NCI-H1092 (cell line): Measurements from ENCODE around the gene MYL2.
"Not testable (repeated sequence)": the region's sequence is repeated elsewhere in the genome, so short reads cannot be mapped to it uniquely, and the experiment has no call there.

ENCODE experiments used
- DNase-seq: peaks from one replicate; lab custom pipeline; 2025; lab: John Stamatoyannopoulos, UW

The MYL2 gene

DNA sequence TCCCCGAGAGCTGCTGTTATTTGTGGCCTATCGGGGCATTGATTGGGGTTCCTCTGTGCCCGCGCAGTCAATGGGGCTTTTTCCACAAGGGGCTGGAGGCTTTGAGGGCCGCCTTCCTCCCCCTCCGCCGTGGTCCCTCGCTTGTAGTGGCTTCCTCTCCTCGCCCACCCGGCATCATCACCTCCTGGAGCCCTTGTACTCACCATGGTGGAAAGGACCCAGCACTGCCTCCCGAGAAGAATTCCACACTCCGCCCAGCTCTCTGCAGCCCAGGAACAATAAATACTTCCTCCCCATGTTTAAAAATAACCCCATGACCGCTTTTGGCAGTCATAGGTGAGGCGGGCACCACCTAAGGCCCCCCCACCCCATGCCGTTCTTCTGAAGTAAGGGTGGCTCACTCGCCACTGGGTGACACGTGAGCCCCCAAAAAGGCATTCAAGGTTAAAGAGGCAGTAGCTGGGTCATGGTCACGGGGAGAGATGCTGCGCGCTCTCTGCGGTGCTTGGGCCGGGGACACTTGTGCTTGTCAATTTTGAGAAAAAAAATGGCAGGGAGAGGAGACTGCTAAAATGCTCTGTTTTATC lies at the start of gene MYL2:
TSS of gene MYL2 (minus strand) at position 256 of the 587 bp plus-strand sequence. CDS start at position 206, 50 bp downstream.
- no peak for DNase-seq

DNA sequence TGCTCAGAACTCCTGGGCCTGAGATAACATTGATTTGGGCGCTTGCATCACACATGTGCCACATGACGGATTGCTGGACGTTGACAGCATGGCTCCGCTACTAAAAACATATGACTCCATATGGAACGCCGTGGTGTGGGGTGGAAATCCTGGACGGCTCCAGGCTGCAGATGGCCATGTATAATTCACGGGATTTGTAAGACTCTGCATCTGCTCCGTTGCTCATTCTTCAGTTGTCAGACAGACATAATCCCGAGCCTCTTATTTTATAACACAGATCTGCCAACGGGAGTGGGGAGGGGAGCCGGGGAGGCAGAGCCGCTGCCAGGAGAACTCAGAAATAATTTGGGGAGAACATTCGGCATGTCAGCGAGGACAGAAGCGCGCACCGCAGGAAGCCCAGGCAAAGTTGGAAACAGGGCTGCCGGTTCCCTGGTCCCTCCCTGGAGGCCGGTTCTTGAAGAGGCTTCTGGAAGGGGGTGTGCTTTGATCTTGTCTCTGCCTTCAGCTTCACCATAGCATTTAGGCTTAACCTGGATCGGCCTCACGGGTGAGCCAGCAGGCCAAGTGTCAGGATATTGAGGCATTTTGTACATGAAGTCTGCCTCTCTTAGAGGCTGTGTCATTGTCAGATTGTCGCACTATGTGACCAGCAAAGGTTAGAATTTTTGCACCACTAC lies 45.8 kb upstream of the MYL2 start:
- DNase-seq, result no peak

- no peak for DNase-seq
Observed at GRCh38 chr12:110965574-110965973, 45.2 kb upstream of the MYL2 start.

DNA sequence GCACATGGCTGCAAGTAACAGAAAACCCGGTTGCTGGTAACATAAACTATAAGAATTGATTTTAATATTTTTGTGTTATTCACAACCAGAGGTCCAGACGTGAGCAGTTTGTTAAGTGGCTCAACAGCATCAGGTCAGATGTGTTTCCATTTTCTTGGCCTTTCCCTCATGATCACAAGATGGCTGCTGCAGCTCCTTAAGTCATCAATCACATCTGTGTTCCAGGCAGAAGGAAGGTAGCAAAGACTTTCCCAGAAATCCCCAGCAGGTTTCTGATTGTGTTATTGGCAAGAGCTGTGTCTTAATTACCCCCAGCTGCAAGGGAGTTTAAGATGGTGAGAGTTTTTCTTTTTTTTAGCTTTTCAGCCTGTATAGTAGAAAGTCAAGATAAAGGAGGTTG lies 40.4 kb upstream of the MYL2 start:
- DNase-seq, result no peak

GRCh38 chr12:110957652-110958051 lies 37.3 kb upstream of the MYL2 start:
- no peak for DNase-seq

GRCh38 chr12:110957159-110957558 lies 36.8 kb upstream of the MYL2 start:
- no peak for DNase-seq

- DNase-seq, result not testable (repeated sequence)
Observed at GRCh38 chr12:110950867-110951266, 30.5 kb upstream of the MYL2 start.

DNA sequence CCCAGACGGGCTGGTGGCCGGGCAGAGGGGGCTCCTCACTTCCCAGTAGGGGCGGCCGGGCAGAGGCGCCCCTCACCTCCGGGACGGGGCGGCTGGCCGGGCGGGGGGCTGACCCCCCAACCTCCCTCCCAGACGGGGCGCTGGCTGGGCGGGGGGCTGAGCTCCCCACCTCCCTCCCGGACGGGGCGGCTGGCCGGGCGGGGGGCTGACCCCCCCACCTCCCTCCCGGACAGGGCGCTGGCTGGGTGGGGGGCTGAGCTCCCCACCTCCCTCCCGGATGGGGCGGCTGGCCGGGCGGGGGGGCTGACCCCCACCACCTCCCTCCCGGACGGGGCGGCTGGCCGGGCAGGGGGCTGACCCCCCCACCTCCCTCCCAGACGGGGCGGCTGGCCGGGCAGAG lies 30.1 kb upstream of the MYL2 start:
- DNase-seq, result not testable (repeated sequence)

DNA sequence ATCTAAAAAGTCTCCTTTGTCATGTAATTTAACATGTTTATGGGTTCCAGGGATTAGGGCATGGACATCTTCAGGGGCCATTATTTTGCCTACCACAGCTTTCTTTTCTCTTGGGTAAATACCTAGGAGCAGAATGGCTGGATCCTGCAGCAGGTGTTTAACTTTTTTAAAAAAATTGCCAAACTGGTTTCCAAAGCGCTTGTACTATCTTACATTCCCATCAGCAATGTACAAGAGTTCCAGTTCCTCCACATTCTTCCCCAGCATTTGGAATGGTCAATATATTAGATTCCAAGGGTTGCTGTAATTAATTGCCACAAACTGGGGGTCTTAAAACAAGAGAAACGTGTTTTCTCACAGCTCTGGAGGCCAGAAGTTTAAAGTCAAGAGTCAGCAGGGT lies 27.7 kb upstream of the MYL2 start:
- no peak for DNase-seq

- DNase-seq, result no peak
Observed at GRCh38 chr12:110943373-110943772, 23.0 kb upstream of the MYL2 start.

- DNase-seq, result no peak
Observed at GRCh38 chr12:110941391-110941790, 21.0 kb upstream of the MYL2 start.

DNA sequence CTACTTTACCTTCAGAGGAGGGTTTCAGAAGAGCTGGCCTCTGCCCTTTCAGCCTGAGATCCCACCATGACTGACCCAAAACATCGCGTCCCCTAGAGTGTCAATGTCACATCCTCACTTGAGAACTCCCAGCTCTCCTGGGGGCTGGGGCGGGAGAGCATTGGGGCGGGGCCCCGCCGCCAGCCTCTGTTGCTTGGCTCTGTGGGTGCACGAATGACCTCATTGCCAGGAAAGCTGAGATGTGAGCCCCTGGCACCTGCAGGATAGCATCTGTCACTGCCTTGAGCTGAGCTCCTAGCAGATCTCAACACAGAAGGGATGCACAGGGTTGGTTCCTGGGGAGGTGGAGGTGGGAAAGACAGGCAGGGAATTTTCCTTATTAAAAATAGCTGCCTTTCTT lies 20.6 kb upstream of the MYL2 start:
- DNase-seq, result no peak

DNA sequence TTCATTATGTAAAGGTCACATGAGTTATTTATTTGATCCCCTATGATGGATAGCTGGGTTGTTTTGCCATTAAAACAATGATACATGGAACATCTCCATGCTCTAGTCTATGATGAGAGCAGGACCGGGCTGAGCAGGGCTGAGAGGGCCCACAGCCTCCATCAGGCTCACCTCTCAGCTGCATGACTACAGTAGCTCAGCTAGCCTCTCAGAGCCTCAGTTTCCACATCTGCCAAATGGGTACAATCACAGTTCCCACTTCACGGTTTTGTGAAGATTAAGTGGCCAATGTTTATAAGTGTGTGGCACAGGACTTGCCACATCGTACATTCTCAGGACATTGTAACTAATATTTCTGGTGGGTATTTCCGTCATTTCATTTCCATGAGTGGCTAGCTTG lies 19.9 kb upstream of the MYL2 start:
- DNase-seq, result no peak

DNA sequence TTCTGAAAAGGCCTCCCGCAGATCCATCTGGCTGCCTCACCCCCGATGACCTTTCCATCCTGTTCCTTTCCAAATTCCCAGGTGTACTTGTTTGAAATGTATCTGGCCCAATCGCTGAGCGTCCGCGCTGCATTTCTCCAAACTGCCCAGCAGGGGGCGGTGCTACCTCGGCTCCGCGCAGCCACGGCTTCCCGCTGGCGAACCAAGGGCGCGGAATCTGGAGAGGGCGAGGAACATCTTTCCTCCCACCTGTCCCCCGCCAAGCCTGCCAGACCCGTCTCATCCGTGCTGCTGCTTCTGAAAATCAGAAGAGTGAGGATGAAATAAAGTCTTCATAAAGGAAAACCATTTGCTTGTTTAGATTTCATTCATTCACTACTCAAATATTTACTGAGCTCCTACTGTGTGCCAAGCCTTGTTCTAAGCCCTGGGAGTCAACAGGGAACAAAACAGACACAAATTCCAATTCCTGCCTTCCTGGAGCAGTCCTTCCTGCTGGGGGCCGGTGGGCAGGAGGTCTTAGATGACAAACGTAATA lies 16.8 kb upstream of the MYL2 start:
- DNase-seq, result no peak

DNA sequence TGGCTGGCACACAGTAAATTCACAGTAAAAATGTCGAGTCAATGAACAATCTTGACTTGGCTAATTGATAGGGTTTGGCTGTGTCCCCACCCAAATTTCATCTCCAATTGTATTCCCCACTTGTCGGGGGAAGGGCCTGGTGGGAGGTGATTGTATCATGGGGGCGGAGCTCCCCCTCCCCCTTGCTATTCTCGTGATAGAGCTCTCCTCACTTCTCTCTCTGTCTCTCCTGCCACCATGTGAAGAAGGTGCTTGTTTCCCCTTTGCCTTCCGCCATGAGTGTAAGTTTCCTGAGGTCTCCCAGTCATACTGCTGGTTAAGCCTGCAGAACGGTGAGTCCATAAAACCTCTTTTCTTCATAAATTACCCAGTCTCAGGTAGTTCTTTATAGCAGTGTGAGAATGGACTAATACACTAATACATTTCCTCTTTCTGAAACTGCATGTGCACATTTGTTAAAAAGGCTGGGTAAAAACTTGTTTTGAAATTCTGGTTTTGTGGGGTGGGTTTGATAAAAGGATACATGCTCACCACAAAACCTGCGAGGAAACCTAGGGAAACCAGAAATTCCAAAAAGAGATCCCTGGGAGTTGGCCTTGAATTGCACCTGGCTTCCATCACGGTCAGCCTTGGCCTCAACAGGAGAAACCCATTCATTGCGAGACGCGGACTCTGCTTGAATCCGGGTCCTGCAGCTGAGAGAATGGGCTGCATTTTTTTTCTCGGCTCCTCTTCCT lies 16.2 kb upstream of the MYL2 start:
- no peak for DNase-seq

DNA sequence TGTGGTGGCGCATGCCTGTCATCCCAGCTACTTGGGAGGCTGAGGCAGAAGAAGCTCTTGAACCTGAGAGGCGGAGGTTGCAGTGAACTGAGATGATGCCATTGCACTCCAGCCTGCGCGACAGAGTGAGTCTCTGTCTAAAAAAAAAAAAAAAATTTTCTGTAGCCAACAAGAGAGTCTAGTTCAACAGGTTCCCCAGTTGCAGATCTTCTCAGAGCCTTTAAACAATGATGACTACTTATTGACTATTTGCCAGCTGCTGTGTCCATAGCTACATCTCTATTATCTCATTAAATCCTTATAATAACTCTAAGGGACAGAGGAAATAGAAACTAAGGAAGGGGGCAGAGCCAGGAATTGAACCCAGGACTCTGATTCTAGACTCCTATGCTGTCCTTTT lies 15.2 kb upstream of the MYL2 start:
- no peak for DNase-seq

DNA sequence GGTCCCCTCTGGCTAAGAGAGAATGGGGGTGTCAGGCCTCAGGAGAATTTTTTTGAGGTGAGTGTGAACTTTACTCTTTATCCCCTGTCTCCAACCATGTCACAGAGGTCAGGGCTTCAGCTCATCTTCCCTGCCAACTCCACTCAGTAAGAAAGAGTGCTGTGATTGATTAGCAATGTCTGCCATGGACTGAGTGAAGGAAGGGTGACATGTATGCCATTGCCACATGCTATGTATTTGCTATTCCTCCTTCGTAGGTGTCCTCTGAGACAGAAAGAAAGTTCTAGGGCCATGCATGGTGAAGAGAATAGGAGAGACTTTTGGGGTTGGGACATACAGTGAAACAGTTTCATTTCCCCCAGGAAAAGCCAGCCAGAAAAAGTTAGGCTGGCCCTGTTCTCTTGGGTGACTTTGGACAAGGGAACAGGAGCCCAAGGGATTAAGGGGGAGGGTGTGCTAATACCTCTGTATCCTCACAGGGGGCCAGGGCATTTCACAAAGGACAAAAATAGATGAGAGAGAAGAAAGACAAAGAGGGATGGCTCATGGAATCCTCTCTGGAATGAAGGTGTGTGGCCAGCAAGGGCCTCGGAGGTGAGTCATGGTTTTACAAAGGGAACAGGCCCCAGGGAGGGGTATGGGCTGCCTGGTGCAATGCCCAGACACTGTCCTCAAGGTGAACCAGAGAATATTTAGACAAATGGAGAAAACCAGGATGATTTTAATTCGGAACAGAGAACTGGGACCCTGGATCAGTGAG lies 13.9 kb upstream of the MYL2 start:
- no peak for DNase-seq

DNA sequence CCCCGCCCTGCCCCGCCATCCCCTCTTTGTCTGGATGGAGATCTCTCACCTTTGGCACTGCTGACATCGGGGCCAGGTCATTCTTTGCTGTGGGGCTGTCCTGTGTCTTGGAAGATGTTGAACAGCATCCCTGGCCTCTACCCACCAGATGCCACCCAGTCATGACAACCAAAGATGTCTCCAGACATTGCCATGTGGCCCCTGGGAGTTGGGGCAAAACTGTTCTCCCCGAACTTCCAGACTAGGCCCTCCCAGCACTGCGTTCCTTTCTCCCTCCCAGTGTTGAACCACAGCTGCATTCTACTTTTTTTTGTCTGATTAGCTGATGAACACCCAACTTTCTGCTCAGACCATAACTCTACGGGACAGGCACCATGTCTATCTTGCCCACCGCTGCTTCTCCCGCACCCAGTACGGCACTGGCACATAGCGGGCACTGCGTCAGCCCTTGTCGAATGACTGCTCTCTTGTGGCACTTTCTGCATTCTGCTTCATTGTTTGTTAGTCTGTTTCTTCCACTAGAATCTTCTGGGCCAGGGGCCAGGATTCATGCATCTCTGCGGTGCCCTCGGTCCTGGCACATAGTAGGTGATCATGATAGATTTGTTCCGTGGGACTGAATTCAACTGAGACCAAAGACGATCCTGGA lies 13.1 kb upstream of the MYL2 start:
- no peak for DNase-seq

DNA sequence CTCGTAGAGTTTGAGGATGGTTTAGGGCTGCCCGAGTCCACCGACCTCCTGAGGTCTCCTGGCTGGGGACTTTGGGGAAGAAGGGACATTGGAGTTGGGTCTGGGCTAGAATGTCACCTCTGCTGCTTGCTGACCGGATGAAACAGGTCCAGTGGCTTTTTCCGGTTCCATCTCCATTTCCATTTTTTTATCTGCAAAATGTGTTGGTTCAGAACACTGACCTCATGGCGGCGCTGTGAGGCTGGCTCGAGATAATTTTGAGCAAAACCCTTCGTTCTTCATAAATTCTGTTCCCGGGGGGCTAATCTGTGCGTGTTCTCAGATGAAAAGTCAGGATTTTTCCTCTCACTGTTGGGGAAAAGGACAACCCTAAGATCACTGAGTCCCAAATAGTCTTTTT lies 11.7 kb upstream of the MYL2 start:
- no peak for DNase-seq

GRCh38 chr12:110931315-110931728 lies 10.9 kb upstream of the MYL2 start:
- DNase-seq, result no peak

DNA sequence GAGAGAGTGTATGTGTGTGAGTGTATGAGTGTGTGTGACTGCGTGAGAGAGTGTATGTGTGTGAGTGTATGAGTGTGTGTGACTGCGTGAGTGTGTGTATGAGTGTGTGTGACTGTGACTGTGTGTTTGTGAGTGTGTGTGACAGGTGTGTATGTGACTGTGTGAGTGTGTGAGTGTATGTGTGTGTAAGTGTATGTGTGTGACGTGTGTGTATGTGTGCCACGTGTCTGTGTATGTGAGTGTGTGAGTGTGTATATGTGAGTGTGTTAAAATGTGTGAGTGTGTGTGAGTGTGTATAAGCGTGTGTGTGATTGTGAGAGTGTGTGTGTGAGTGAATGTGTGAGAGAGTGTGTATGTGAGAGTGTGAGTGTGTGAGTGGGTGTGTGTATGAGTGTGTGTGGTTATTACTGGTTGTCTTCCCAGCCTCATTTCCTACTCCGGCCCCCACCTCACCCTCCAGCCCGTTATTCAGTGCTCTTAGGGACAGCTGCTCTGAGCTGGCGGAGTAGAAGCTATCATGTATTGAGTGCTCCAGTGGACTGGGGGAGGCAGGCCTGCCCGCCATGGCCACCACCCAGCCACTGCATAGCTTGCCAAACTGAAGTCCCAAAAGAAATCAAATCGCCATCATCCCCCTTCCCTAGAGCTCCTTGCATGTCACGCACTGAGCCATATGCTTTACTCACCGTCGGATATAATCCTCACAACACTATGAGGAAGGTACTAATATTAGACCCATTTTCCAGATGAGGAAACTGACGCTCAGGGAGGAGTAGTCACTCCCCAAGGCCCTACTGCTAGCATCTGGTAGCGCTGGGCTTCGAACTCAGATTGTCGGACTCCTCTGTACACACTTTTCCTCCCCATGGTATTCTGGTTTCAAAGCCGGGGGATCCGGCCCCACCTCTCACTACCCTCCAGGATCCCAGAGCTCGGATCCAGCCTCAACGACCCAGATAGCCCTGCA lies 10.3 kb upstream of the MYL2 start:
- DNase-seq, result no peak
